Neural cell (in vitro differentiated cells): ENCODE results near the gene PRAC1.

Experiments used
- RAD21 ChIP-seq: fragments of 450-650 bp; conservative IDR thresholded peaks from 2 replicates; pipeline ENCODE4 v1.6.1; 2014; ENCODE audit warnings: antibody characterized with exemption, mild to moderate bottlenecking, moderate library complexity
- SMC3 ChIP-seq: fragments of 450-650 bp; conservative IDR thresholded peaks from 2 replicates; pipeline ENCODE4 v1.6.1; 2014; ENCODE audit warnings: antibody characterized with exemption, mild to moderate bottlenecking, moderate library complexity; ENCODE audit not compliant: poor library complexity
- TF ChIP-seq, protein P1 (sequence below): fragments of 450-650 bp; IDR thresholded peaks from 2 replicates; pipeline ENCODE4 v1.5.1; 2014; ENCODE audit warnings: antibody characterized with exemption, mild to moderate bottlenecking, moderate library complexity; ENCODE audit not compliant: poor library complexity, severe bottlenecking

DNA sequence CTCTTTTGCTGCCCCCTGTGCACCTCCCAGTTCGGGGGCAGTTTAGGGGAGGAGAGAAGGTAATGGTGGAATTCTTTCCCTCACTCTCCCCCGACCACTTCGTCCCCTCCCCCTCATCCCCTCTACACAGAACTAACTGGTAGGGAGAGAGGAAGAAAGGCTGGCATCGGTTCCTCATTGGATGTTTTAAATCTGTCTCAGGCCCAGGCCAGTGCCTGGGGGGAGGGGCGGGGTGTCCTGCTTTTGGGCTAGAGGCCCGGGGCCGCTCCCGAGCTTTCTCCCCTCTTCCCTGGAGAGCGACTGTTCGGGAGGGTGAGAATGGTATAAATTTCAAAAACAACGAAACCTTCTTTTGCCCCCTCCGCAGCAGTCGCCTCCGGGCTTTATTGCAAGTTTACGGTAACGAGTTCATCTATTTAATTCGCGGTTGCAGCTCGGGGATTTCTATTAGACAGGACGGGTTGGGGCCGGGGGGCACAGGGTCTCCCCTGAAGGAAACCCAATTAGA is 651 bp upstream of the PRAC1 start, which contains the start of gene PRAC2:
- TF ChIP-seq, protein P1, sequence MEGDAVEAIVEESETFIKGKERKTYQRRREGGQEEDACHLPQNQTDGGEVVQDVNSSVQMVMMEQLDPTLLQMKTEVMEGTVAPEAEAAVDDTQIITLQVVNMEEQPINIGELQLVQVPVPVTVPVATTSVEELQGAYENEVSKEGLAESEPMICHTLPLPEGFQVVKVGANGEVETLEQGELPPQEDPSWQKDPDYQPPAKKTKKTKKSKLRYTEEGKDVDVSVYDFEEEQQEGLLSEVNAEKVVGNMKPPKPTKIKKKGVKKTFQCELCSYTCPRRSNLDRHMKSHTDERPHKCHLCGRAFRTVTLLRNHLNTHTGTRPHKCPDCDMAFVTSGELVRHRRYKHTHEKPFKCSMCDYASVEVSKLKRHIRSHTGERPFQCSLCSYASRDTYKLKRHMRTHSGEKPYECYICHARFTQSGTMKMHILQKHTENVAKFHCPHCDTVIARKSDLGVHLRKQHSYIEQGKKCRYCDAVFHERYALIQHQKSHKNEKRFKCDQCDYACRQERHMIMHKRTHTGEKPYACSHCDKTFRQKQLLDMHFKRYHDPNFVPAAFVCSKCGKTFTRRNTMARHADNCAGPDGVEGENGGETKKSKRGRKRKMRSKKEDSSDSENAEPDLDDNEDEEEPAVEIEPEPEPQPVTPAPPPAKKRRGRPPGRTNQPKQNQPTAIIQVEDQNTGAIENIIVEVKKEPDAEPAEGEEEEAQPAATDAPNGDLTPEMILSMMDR, result no peak
- TF ChIP-seq RAD21 (no peak), SMC3 (no peak)
